IPS-20b (cell line): Measurements from ENCODE around the gene VPREB1.
"Not testable (repeated sequence)": the region's sequence is repeated elsewhere in the genome, so short reads cannot be mapped to it uniquely, and the experiment has no call there.

Source experiments
- H3K27ac ChIP-seq: one replicate; pipeline ENCODE4 v1.5.1; 2013; ENCODE audit warnings: low read length
- H3K27me3 ChIP-seq: 2 replicates; pipeline ENCODE4 v1.6.1; 2013; ENCODE audit warnings: mild to moderate bottlenecking, low read length, inconsistent platforms; ENCODE audit not compliant: insufficient read depth
- H3K36me3 ChIP-seq: 2 replicates; pipeline ENCODE4 v1.6.1; 2013; ENCODE audit warnings: low read depth, mild to moderate bottlenecking, inconsistent platforms, low read length, moderate library complexity; ENCODE audit not compliant: insufficient read depth
- H3K4me1 ChIP-seq: 2 replicates; pipeline ENCODE4 v1.6.1; 2013; ENCODE audit warnings: mild to moderate bottlenecking, control low read depth, inconsistent platforms, low read length, moderate library complexity; ENCODE audit not compliant: insufficient read depth
- H3K4me3 ChIP-seq: 2 replicates; pipeline ENCODE4 v1.5.1; 2013; ENCODE audit warnings: mild to moderate bottlenecking, low read length, inconsistent platforms
- H3K9ac ChIP-seq: 2 replicates; pipeline ENCODE4 v1.6.1; 2013; ENCODE audit warnings: low read depth, mild to moderate bottlenecking, inconsistent platforms, low read length, moderate library complexity
- H3K9me3 ChIP-seq: 2 replicates; pipeline ENCODE4 v1.6.1; 2013; ENCODE audit warnings: mild to moderate bottlenecking, low read depth, low read length, inconsistent platforms; ENCODE audit not compliant: insufficient read depth

VPREB1 gene

DNA sequence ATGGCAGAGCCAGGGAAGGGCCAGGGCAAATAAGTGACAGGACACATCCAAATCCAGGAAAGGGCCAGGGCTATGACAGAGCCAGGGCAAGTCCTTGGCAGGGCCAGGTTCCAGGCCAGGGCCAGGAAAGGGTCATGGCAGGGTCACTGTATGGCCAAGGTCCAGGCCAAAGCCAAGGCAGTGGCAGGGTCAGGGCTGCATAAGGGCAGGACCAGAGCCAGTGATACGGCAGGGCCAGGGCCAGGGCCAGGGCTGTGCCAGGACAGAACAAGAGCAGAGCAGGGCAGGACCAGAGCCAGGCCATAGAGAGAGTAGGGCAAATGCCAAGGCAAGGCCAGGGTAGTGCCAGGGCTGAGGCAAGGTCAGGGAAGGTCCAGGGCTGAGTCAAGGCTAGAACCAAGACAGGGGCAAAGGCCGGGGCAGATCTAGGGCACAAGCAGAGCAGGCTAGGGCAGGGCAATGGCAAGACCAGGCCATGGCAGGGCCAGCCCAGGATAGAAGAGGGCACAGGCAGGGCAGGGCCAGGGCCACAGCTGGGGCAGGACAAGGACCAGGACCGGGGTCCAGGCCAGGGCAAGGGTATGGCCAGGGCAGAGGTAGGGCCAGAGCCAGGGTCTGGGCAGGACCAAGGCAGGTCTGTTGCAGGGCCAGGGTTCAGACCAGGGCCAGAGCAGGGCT, 46.7 kb downstream of the VPREB1 start:
- H3K27me3 ChIP-seq, H3K4me1 ChIP-seq, H3K27ac ChIP-seq, H3K9ac ChIP-seq, H3K9me3 ChIP-seq, H3K36me3 ChIP-seq, H3K4me3 ChIP-seq: not testable (repeated sequence)

DNA sequence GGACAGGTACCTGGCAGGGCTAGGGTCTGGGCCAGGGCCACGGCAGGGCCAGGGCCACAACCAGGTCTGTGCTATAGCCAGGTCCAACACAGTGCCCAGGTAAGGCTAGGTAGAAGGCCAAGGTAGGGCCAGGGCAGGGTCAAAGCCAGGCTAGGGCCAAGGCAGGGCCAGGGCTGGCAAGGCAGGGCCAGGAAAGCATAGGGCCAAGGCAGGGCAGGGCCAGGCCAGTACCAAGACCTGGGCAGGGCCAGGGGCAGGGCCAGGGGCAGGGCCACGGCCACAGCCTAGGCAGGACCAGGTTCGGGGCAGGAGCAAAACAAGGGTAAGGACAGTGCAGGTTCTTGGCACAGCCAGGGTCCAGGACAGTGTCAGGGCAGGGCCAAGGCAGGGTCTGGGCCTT, 48.1 kb downstream of the VPREB1 start:
- not testable (repeated sequence) for H3K27me3 ChIP-seq, H3K27ac ChIP-seq, H3K9ac ChIP-seq, H3K4me3 ChIP-seq, H3K36me3 ChIP-seq, H3K4me1 ChIP-seq, H3K9me3 ChIP-seq

DNA sequence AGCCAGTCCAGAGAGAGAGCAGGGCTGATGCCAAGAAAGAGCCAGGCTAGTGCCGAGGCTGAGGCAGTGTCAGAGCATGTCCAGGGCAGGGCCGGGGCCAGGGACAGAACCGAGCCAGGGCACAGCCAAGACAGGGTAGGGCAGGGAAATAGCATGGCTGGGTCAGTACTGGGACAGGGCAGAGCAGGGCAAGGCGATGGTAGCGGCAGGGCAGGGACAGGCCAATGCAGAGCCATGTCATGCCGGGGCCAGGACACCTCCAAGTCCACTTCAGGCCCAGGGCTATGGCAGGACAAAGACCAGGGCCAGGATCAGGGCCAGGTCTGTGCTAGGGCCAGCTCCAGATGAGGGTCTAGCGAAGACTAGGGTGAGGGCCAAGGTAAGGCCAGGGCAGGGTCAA, 48.9 kb downstream of the VPREB1 start:
- not testable (repeated sequence) for H3K9me3 ChIP-seq, H3K4me3 ChIP-seq, H3K27ac ChIP-seq, H3K36me3 ChIP-seq, H3K27me3 ChIP-seq, H3K9ac ChIP-seq, H3K4me1 ChIP-seq

DNA sequence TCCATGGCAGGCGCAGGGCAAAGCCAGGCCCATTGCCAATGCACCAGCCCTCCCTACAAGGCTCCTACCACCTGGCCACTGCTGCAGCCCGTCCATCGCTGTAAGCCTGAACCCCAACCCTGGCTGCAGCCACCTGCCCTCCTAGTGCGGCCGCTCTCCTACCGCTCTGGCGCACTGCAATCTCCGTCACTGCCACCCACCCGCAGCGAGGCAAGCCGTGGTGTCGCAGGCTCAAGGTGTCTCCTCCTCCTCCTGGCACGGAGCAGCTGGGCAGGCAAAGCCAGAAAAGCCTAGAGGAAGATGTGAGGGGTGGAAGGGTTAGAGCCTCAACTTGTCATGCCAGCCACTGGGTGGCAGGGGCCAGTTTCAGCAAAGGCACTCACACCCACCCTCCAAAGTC, 50.1 kb downstream of the VPREB1 start:
- H3K27me3 ChIP-seq, H3K27ac ChIP-seq, H3K9ac ChIP-seq, H3K9me3 ChIP-seq, H3K4me3 ChIP-seq, H3K36me3 ChIP-seq, H3K4me1 ChIP-seq: not testable (repeated sequence)
